Loucy (cell line): ENCODE data around the gene RGN.

ENCODE experiments used
- H2AFZ ChIP-seq: fragments of 200-600 bp; sonication (generic); 2 replicates; pipeline ENCODE4 v1.6.0; 2016; ENCODE audit warnings: antibody characterized with exemption, mild to moderate bottlenecking, low read length, moderate library complexity
- H3F3A ChIP-seq: fragments of 200-600 bp; 2 replicates; pipeline ENCODE4 v1.6.0; 2016; ENCODE audit warnings: antibody characterized with exemption, low read depth, mild to moderate bottlenecking
- H3K27me3 ChIP-seq: fragments of 200-600 bp; sonication (generic); 2 replicates; pipeline ENCODE4 v1.6.1; 2014; ENCODE audit warnings: low read length, mild to moderate bottlenecking; ENCODE audit not compliant: insufficient read depth, poor library complexity, severe bottlenecking
- H3K36me3 ChIP-seq: fragments of 200-600 bp; sonication (generic); 2 replicates; pipeline ENCODE4 v1.6.1; 2016; ENCODE audit warnings: low read length; ENCODE audit not compliant: insufficient read depth
- H3K4me1 ChIP-seq: fragments of 200-600 bp; sonication (generic); 2 replicates; pipeline ENCODE4 v1.5.1; 2014; ENCODE audit warnings: low read length, mild to moderate bottlenecking; ENCODE audit not compliant: insufficient read depth, poor library complexity, severe bottlenecking
- H3K4me2 ChIP-seq: fragments of 200-600 bp; sonication (generic); 2 replicates; pipeline ENCODE4 v1.6.0; 2014; ENCODE audit warnings: antibody characterized with exemption, low read length, low read depth, mild to moderate bottlenecking; ENCODE audit not compliant: poor library complexity, severe bottlenecking
- H3K4me3 ChIP-seq: fragments of 200-600 bp; sonication (generic); 2 replicates; pipeline ENCODE4 v1.5.1; 2014; ENCODE audit warnings: low read length, mild to moderate bottlenecking, mixed read lengths; ENCODE audit not compliant: poor library complexity, severe bottlenecking
- H3K79me2 ChIP-seq: fragments of 200-600 bp; sonication (generic); 2 replicates; pipeline ENCODE4 v1.6.1; 2014; ENCODE audit warnings: low read length; ENCODE audit not compliant: insufficient read depth
- H3K9ac ChIP-seq: fragments of 200-600 bp; sonication (generic); 2 replicates; pipeline ENCODE4 v1.6.0; 2014; ENCODE audit warnings: mild to moderate bottlenecking, low read depth, low read length, moderate library complexity; ENCODE audit not compliant: poor library complexity, severe bottlenecking
- H3K9me2 ChIP-seq: fragments of 200-600 bp; sonication (generic); replicated peaks from 2 replicates; pipeline ENCODE4 v1.6.1; 2016; ENCODE audit warnings: low read depth, low read length, mixed read lengths
- H3K9me3 ChIP-seq: fragments of 200-600 bp; sonication (generic); 2 replicates; pipeline ENCODE4 v1.6.1; 2014; ENCODE audit warnings: mild to moderate bottlenecking, antibody characterized with exemption, low read length, low read depth; ENCODE audit not compliant: insufficient read depth
- H4K20me1 ChIP-seq: fragments of 200-600 bp; sonication (generic); 2 replicates; pipeline ENCODE4 v1.6.0; 2014; ENCODE audit warnings: antibody characterized with exemption, low read length, mild to moderate bottlenecking; ENCODE audit not compliant: insufficient read depth, poor library complexity, severe bottlenecking
- CTCF ChIP-seq: fragments of 200-600 bp; sonication (generic); conservative IDR thresholded peaks from 2 replicates; pipeline ENCODE4 v1.5.1; 2014; ENCODE audit warnings: mild to moderate bottlenecking, antibody characterized with exemption, low read length
- EZH2phosphoT487 ChIP-seq: fragments of 200-600 bp; IDR thresholded peaks from 2 replicates; pipeline ENCODE4 v1.6.1; 2018; ENCODE audit warnings: antibody characterized with exemption, mild to moderate bottlenecking, moderate library complexity, borderline replicate concordance

Gene RGN

GRCh38 chrX:47063179-47063578 lies 15.1 kb upstream of the RGN start:
- no peak overlapping the region for H3K9ac ChIP-seq
- H3K4me3 ChIP-seq, result no peak overlapping the region
- H3K79me2 ChIP-seq, result no peaks in the 10 kb centered on the region
- H2AFZ ChIP-seq, result no peak overlapping the region
- no peaks in the 10 kb centered on the region for H4K20me1 ChIP-seq
- H3K9me3 ChIP-seq, result no peaks in the 10 kb centered on the region
- no peaks in the 10 kb centered on the region for H3K4me1 ChIP-seq
- no peaks in the 10 kb centered on the region for H3K9me2 ChIP-seq
- no peaks in the 10 kb centered on the region for H3K27me3 ChIP-seq
- TF ChIP-seq EZH2phosphoT487, result no peak
- no peak for TF ChIP-seq CTCF
- no peaks in the 10 kb centered on the region for H3F3A ChIP-seq
- no peak overlapping the region for H3K4me2 ChIP-seq
- H3K36me3 ChIP-seq, result peaks cover 13% of the 10 kb centered on the region; the same call in 1 of the 2 replicates

GRCh38 chrX:47068214-47068613 lies 10.0 kb upstream of the RGN start:
- Histone ChIP-seq H3K79me2 (no peaks in the 10 kb centered on the region), H3K4me1 (no peaks in the 10 kb centered on the region), H3K36me3 (no peaks in the 10 kb centered on the region), H3K4me2 (no peak overlapping the region), H3K4me3 (no peak overlapping the region), H2AFZ (no peak overlapping the region), H3K9me3 (no peaks in the 10 kb centered on the region), H4K20me1 (no peaks in the 10 kb centered on the region), H3F3A (no peaks in the 10 kb centered on the region), H3K9me2 (no peaks in the 10 kb centered on the region), H3K27me3 (no peaks in the 10 kb centered on the region), H3K9ac (no peak overlapping the region)
- TF ChIP-seq CTCF (no peak), EZH2phosphoT487 (no peak)

- no peaks in the 10 kb centered on the region for H3K4me1 ChIP-seq
- H3K79me2 ChIP-seq, result no peaks in the 10 kb centered on the region
- no peaks in the 10 kb centered on the region for H3K9me3 ChIP-seq
- no peaks in the 10 kb centered on the region for H3K9me2 ChIP-seq
- H3K4me3 ChIP-seq, result no peak overlapping the region
- no peak overlapping the region for H3K9ac ChIP-seq
- no peaks in the 10 kb centered on the region for H4K20me1 ChIP-seq
- H3K36me3 ChIP-seq, result no peaks in the 10 kb centered on the region
- no peaks in the 10 kb centered on the region for H3F3A ChIP-seq
- no peak overlapping the region for H3K4me2 ChIP-seq
- no peak overlapping the region for H2AFZ ChIP-seq
- no peak for TF ChIP-seq EZH2phosphoT487
- TF ChIP-seq CTCF, result no peak
- H3K27me3 ChIP-seq, result no peaks in the 10 kb centered on the region
Measured at GRCh38 chrX:47068720-47069119, 9.5 kb upstream of the RGN start.
